IMR-90 (cell line): ENCODE results near the gene GKAP1. TPM values are rescaled to one million over a fixed set of nuclear protein-coding genes. Genes with fewer than 3 reads are reported as not detected.
A peak's percentile ranks its signal among the peaks of the same experiment; 100 is the strongest.

Source experiments
- ATAC-seq: fragments of 200-7000 bp; cut with Tn5 transposase; 2 replicates; pipeline ENCODE4 v1.9.1; 2020; ENCODE audit warnings: low read depth, mild to moderate bottlenecking, moderate library complexity
- BruUV-seq: library from RNA; stranded (reverse); fragments of 400-500 nt; replicated peaks from 2 replicates; lab custom pipeline; 2021; lab: Mats Ljungman, UMichigan
- CTCF ChIA-PET: fragments of 300-600 bp; formaldehyde crosslinking; extraction: SDS; loops from one replicate; lab custom pipeline; 2021; ENCODE audit warnings: antibody characterized with exemption; lab: Yijun Ruan, JAX
- POLR2A ChIA-PET: fragments of 300-600 bp; sonication (Branson Sonifier 250); formaldehyde crosslinking; loops from one replicate; lab custom pipeline; 2022; ENCODE audit warnings: antibody characterized with exemption; ENCODE audit not compliant: unreplicated experiment; lab: Charles Lee
- DNase-seq: peaks from one replicate; pipeline ENCODE4 v3.0.0; 2013
- H2AFZ ChIP-seq: replicated peaks from 2 replicates; pipeline ENCODE3; 2013; ENCODE audit warnings: low read length, mild to moderate bottlenecking; ENCODE audit not compliant: poor library complexity
- H2AK5ac ChIP-seq: 2 replicates; pipeline ENCODE4 v1.6.1; 2013; ENCODE audit warnings: low read depth, low read length, inconsistent platforms
- H2AK9ac ChIP-seq: replicated peaks from 2 replicates; pipeline ENCODE3; 2013; ENCODE audit warnings: mild to moderate bottlenecking, low read depth, low read length, moderate library complexity; ENCODE audit not compliant: poor library complexity
- H2BK120ac ChIP-seq: 2 replicates; pipeline ENCODE4 v1.6.1; 2013; ENCODE audit warnings: low read depth, low read length, inconsistent platforms
- H2BK15ac ChIP-seq: 3 replicates; pipeline ENCODE4 v1.6.1; 2013; ENCODE audit warnings: low read depth, low read length, inconsistent platforms
- H2BK20ac ChIP-seq: 2 replicates; pipeline ENCODE4 v1.6.1; 2013; ENCODE audit warnings: low read depth, mild to moderate bottlenecking, inconsistent platforms, low read length, moderate library complexity
- H2BK5ac ChIP-seq: 2 replicates; pipeline ENCODE4 v1.6.1; 2013; ENCODE audit warnings: mild to moderate bottlenecking, low read depth, low read length, inconsistent platforms; ENCODE audit not compliant: poor library complexity, severe bottlenecking
- H3K14ac ChIP-seq: replicated peaks from 2 replicates; pipeline ENCODE4 v1.6.1; 2013; ENCODE audit warnings: low read depth, low read length, inconsistent platforms
- H3K18ac ChIP-seq: 2 replicates; pipeline ENCODE4 v1.6.1; 2013; ENCODE audit warnings: low read depth, low read length, control low read depth
- H3K23ac ChIP-seq: 2 replicates; pipeline ENCODE4 v1.6.1; 2013; ENCODE audit warnings: low read depth, low read length, inconsistent platforms
- H3K27ac ChIP-seq: 2 replicates; pipeline ENCODE4 v1.5.1; 2013; ENCODE audit warnings: mild to moderate bottlenecking, control low read depth, low read length; ENCODE audit not compliant: insufficient read depth
- H3K27me3 ChIP-seq: 2 replicates; pipeline ENCODE4 v1.6.1; 2013; ENCODE audit warnings: low read length; ENCODE audit not compliant: control insufficient read depth, insufficient read depth
- H3K36me3 ChIP-seq: 2 replicates; pipeline ENCODE4 v1.6.1; 2013; ENCODE audit warnings: low read length, mixed read lengths; ENCODE audit not compliant: control insufficient read depth, insufficient read depth
- H3K4ac ChIP-seq: 2 replicates; pipeline ENCODE4 v1.6.1; 2013; ENCODE audit warnings: low read depth, low read length, inconsistent platforms
- H3K4me1 ChIP-seq: 2 replicates; pipeline ENCODE4 v1.6.1; 2013; ENCODE audit warnings: low read length, mixed read lengths; ENCODE audit not compliant: control insufficient read depth, insufficient read depth
- H3K4me2 ChIP-seq: 2 replicates; pipeline ENCODE4 v1.6.1; 2013; ENCODE audit warnings: low read depth, mild to moderate bottlenecking, control low read depth, low read length, moderate library complexity
- H3K4me3 ChIP-seq: 2 replicates; pipeline ENCODE4 v1.5.1; 2013; ENCODE audit warnings: low read depth, mild to moderate bottlenecking, control low read depth, low read length, moderate library complexity; ENCODE audit not compliant: insufficient read depth
- H3K56ac ChIP-seq: 2 replicates; pipeline ENCODE4 v1.6.1; 2013; ENCODE audit warnings: low read length, inconsistent platforms; ENCODE audit not compliant: insufficient read depth; ENCODE audit errors: extremely low read depth
- H3K79me1 ChIP-seq, 2 experiments: 2 replicates each; pipeline ENCODE4 v1.6.1; 2013; ENCODE audit warnings: low read length in 2 of 2, inconsistent platforms in 1 of 2, low read depth in 1 of 2
- H3K9ac ChIP-seq: 2 replicates; pipeline ENCODE4 v1.6.1; 2013; ENCODE audit warnings: low read depth, low read length, control low read depth
- H3K9me1 ChIP-seq: 2 replicates; pipeline ENCODE4 v1.6.1; 2013; ENCODE audit warnings: low read length, inconsistent platforms; ENCODE audit not compliant: insufficient read depth
- H3K9me3 ChIP-seq: 2 replicates; pipeline ENCODE4 v1.6.1; 2013; ENCODE audit warnings: low read length; ENCODE audit not compliant: control insufficient read depth, insufficient read depth
- H4K20me1 ChIP-seq: 2 replicates; pipeline ENCODE4 v1.6.1; 2013; ENCODE audit warnings: low read length, inconsistent platforms; ENCODE audit not compliant: insufficient read depth
- H4K5ac ChIP-seq: 2 replicates; pipeline ENCODE4 v1.6.1; 2013; ENCODE audit warnings: mild to moderate bottlenecking, low read depth, low read length, control low read depth
- H4K8ac ChIP-seq, 2 experiments: 2 replicates each; pipeline ENCODE4 v1.6.1; 2013; ENCODE audit warnings: low read depth in 2 of 2, low read length in 2 of 2, control low read depth in 1 of 2, inconsistent platforms in 1 of 2
- H4K91ac ChIP-seq: 2 replicates; pipeline ENCODE4 v1.6.1; 2013; ENCODE audit warnings: low read depth, low read length, inconsistent platforms; ENCODE audit not compliant: insufficient read depth
- BHLHE40 ChIP-seq: fragments of 150-350 bp; IDR thresholded peaks from 2 replicates; pipeline ENCODE4 v1.6.1; 2016; ENCODE audit warnings: mild to moderate bottlenecking, low read depth, low read length
- CHD1 ChIP-seq: IDR thresholded peaks from 2 replicates; pipeline ENCODE4 v1.6.1; 2012; ENCODE audit warnings: low read depth, low read length, improper control_type of control experiment
- FOS ChIP-seq: fragments of 150-350 bp; IDR thresholded peaks from 2 replicates; pipeline ENCODE4 v1.6.1; 2016; ENCODE audit warnings: low read depth, low read length
- MXI1 ChIP-seq: IDR thresholded peaks from 2 replicates; pipeline ENCODE4 v1.6.1; 2012; ENCODE audit warnings: low read depth, mild to moderate bottlenecking, low read length, moderate library complexity, borderline replicate concordance
- NFE2L2 ChIP-seq: fragments of 150-350 bp; IDR thresholded peaks from 2 replicates; pipeline ENCODE4 v1.6.1; 2016; ENCODE audit warnings: low read depth, mild to moderate bottlenecking, low read length
- RFX5 ChIP-seq: IDR thresholded peaks from 2 replicates; pipeline ENCODE4 v1.8.0; 2012; ENCODE audit warnings: low read depth, mild to moderate bottlenecking, low read length, moderate library complexity
- USF2 ChIP-seq: fragments of 150-350 bp; IDR thresholded peaks from 2 replicates; pipeline ENCODE4 v1.6.1; 2017; ENCODE audit warnings: mild to moderate bottlenecking, antibody characterized with exemption, low read length, low read depth
- WGBS, 2 experiments: methylation state at CpG; one replicate each; pipeline versions ENCODE4 v1.1.5 to v1.1.7; 2013; ENCODE audit warnings: missing lambda C conversion rate in 2 of 2; ENCODE audit not compliant: insufficient read length in 1 of 2; ENCODE audit errors: extremely low coverage in 2 of 2; 5-methylcytosine and 5-hydroxymethylcytosine counted together
- dilution Hi-C: fragments of 300-500 bp; cut with HindIII; formaldehyde crosslinking; loops from one replicate; pipeline ENCODE4 v1.14.3; 2018; ENCODE audit warnings: low sequenced_read_pairs; ENCODE audit not compliant: unreplicated experiment
- in situ Hi-C: fragments of 300-500 bp; cut with MboI; formaldehyde crosslinking; loops from 3 replicates; pipeline ENCODE4 v1.14.3; 2019; ENCODE audit warnings: low sequenced_read_pairs, inconsistent platforms, mixed read lengths
- intact Hi-C: fragments of 100-400 bp; cut with micrococcal nuclease; formaldehyde crosslinking; loops from 2 replicates; pipeline ENCODE4 v1.10.0; 2022
- polyA plus RNA-seq, 3 experiments: library from polyadenylated mRNA; depleted of rRNA; stranded (reverse); fragments of >200 nt; gene quantifications; 2 replicates each; pipeline ENCODE4 v1.2.3, GENCODE V29; 2012; ENCODE audit warnings: low replicate concordance in 1 of 3
- total RNA-seq: library from RNA; depleted of rRNA; stranded (reverse); fragments of >200 nt; gene quantifications from 2 replicates; pipeline ENCODE4 v1.2.3, GENCODE V29; 2012

The GKAP1 gene
- total and polyA plus RNA-seq, 2 of the 4 experiments (the other 2 are of a cell fraction), result 0.18 to 1.4 TPM

DNA sequence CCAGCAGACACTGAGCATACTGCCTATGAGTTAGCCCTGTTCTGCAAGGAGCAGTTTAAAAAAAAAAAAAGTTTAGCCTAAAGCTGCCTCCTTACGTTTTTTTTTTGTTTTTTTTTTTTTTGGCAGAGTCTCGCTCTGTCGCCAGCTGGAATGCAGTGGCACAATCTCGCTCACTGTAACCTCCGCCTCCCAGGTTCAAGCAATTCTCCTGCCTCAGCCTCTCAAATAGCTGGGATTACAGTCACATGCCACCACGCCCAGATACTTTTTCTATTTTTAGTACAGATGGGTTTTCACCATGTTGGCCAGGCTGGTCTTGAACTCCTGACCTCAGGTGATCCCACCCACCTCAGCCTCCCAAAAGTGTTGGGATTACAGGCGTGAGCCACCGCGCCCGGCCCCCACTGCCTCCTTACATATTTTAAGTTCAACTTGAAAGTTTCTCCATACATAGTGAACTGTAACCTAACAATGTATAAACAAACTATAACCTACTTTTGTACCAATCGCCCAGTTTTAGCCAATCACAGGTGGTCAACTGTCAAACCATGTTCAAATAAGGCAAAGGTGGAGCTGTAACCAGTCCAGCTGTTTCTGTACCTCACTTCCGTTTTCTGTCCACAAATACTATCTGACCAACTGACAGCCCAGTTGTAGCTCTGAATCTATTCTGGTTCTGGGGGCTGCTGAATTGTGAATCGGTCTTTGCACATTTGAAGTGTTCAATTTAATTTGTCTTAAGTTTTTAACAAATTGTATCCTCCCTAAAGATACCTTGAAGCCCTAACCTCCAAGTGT is 17.1 kb downstream of the GKAP1 start:
- no peak overlapping the region for H2BK5ac ChIP-seq
- H2AK9ac ChIP-seq, result peak overlapping the region; percentile 37
- ChIA-PET POLR2A (no interaction called here), CTCF (no interaction called here)
- H3K4me2 ChIP-seq, result no peak overlapping the region
- no peak overlapping the region for H2BK15ac ChIP-seq
- no peaks in the 10 kb centered on the region for H3K27me3 ChIP-seq
- ATAC-seq (no peak), DNase-seq (no peak)
- TF ChIP-seq RFX5, result no peak
- no peak for TF ChIP-seq MXI1
- no peak for TF ChIP-seq FOS
- no peak for TF ChIP-seq NFE2L2
- TF ChIP-seq USF2, result no peak
- TF ChIP-seq CHD1, result no peak
- no peak for TF ChIP-seq BHLHE40
- no peak overlapping the region for H4K91ac ChIP-seq
- H4K20me1 ChIP-seq, result no peaks in the 10 kb centered on the region
- H3K36me3 ChIP-seq, result no peaks in the 10 kb centered on the region
- H3K9me3 ChIP-seq, result no peaks in the 10 kb centered on the region
- BruUV-seq, result no TSS peak
- no peak overlapping the region for H4K8ac ChIP-seq
- H3K79me1 ChIP-seq, result no peaks in the 10 kb centered on the region
- H3K23ac ChIP-seq, result no peak overlapping the region
- H3K14ac ChIP-seq, result no peak overlapping the region
- H4K5ac ChIP-seq, result no peak overlapping the region
- H3K9me1 ChIP-seq, result no peaks in the 10 kb centered on the region
- H3K4me1 ChIP-seq, result no peaks in the 10 kb centered on the region
- no peak overlapping the region for H3K9ac ChIP-seq
- H2AK5ac ChIP-seq, result no peak overlapping the region
- no peak overlapping the region for H2BK120ac ChIP-seq
- H3K4ac ChIP-seq, result no peak overlapping the region
- no peak overlapping the region for H2BK20ac ChIP-seq
- WGBS, 2 experiments, result 80% methylated on average over 5 of the region's 13 CpGs; no CpG with 5 or more reads in 1 of the 2 experiments
- H3K4me3 ChIP-seq, result no peak overlapping the region
- dilution Hi-C loops, result no loop called here
- intact Hi-C loops, result no loop called here
- no peak overlapping the region for H3K27ac ChIP-seq
- in situ Hi-C loops, result no loop called here
- no peak overlapping the region for H2AFZ ChIP-seq
- H3K18ac ChIP-seq, result no peak overlapping the region
- H3K56ac ChIP-seq, result no peak overlapping the region
